MM.1S (cell line): Measurements from ENCODE around the gene BGN.

Experiments
- DNase-seq: peaks from one replicate; pipeline ENCODE4 v3.0.0-alpha.2; 2015
- H2AFZ ChIP-seq: fragments of 300-600 bp; sonication (generic); 2 replicates; pipeline ENCODE4 v1.6.0; 2016; ENCODE audit warnings: antibody characterized with exemption, low read length
- H3F3A ChIP-seq: fragments of 300-600 bp; sonication (generic); 2 replicates; pipeline ENCODE4 v1.6.1; 2016; ENCODE audit warnings: mild to moderate bottlenecking, antibody characterized with exemption, low read length, moderate library complexity, mixed read lengths; ENCODE audit not compliant: insufficient read depth
- H3K27ac ChIP-seq: fragments of 300-600 bp; sonication (generic); 2 replicates; pipeline ENCODE4 v1.5.1; 2016; ENCODE audit warnings: mild to moderate bottlenecking, low read length
- H3K27me3 ChIP-seq: fragments of 300-600 bp; sonication (generic); replicated peaks from 2 replicates; pipeline ENCODE4 v1.6.0; 2016; ENCODE audit warnings: low read length; ENCODE audit not compliant: insufficient read depth
- H3K36me3 ChIP-seq: fragments of 300-600 bp; sonication (generic); replicated peaks from 2 replicates; pipeline ENCODE4 v1.6.1; 2016; ENCODE audit warnings: mild to moderate bottlenecking, low read length, mixed read lengths; ENCODE audit not compliant: insufficient read depth
- H3K4me1 ChIP-seq: fragments of 300-600 bp; sonication (generic); 2 replicates; pipeline ENCODE4 v1.6.1; 2016; ENCODE audit warnings: low read length, mixed read lengths
- H3K4me2 ChIP-seq: fragments of 300-600 bp; sonication (generic); 2 replicates; pipeline ENCODE4 v1.6.0; 2016; ENCODE audit warnings: low read depth, low read length
- H3K4me3 ChIP-seq: fragments of 300-600 bp; sonication (generic); 2 replicates; pipeline ENCODE4 v1.5.1; 2016; ENCODE audit warnings: low read length, mixed read lengths
- H3K79me2 ChIP-seq: fragments of 300-600 bp; sonication (generic); 2 replicates; pipeline ENCODE4 v1.6.1; 2016; ENCODE audit warnings: mixed run types, low read length, mixed read lengths
- H3K9ac ChIP-seq: fragments of 300-600 bp; sonication (generic); 2 replicates; pipeline ENCODE4 v1.6.1; 2016; ENCODE audit warnings: low read length, mixed read lengths
- H3K9me2 ChIP-seq: fragments of 300-600 bp; sonication (generic); replicated peaks from 2 replicates; pipeline ENCODE4 v1.6.1; 2016; ENCODE audit warnings: mild to moderate bottlenecking, low read length, mixed read lengths; ENCODE audit not compliant: insufficient read depth
- H3K9me3 ChIP-seq: fragments of 300-600 bp; sonication (generic); replicated peaks from 2 replicates; pipeline ENCODE4 v1.6.1; 2016; ENCODE audit warnings: mild to moderate bottlenecking, low read length, mixed read lengths; ENCODE audit not compliant: insufficient read depth
- H4K20me1 ChIP-seq: fragments of 300-600 bp; sonication (generic); 2 replicates; pipeline ENCODE4 v1.6.1; 2016; ENCODE audit warnings: mild to moderate bottlenecking, low read length, moderate library complexity, mixed read lengths; ENCODE audit not compliant: insufficient read depth
- EZH2 ChIP-seq: fragments of 300-600 bp; sonication (generic); optimal IDR thresholded peaks from 2 replicates; pipeline ENCODE3; 2017; ENCODE audit warnings: low read depth, mild to moderate bottlenecking, antibody characterized with exemption, low read length, mixed read lengths
- EZH2phosphoT487 ChIP-seq: fragments of 300-600 bp; sonication (generic); IDR thresholded peaks from 2 replicates; pipeline ENCODE4 v1.6.1; 2018; ENCODE audit warnings: antibody characterized with exemption, low read length
- TF ChIP-seq, protein P1 (sequence below): fragments of 300-600 bp; sonication (generic); IDR thresholded peaks from 2 replicates; pipeline ENCODE4 v1.5.1; 2016; ENCODE audit warnings: antibody characterized with exemption, low read length, mixed read lengths

BGN gene

DNA sequence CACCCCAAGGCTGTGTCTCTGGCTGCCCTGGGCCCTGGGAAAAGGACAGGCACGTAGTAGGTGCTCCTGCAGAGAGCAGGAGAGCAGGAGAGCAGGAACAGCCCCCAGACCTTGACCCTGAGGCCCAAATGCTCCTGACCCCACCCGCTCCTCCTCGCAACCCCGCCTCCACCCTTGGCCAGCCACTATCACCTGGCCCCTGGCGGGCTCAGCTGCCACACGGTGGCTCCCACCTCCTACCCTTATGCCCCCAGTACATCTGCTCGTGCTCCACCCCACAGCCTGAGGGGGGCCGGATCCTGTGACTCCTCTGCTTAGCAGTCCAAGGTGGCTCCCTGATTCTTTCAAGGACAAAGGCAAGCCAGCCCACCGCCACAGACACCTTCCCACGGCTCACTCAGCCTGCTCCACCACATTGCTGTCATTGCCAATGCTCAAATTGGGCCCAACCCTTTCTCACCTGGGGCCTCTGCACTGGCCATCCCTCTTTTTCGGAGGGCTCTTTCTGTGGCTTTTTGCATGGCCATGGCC lies 19.0 kb upstream of the BGN start:
- no peaks in the 10 kb centered on the region for H3K36me3 ChIP-seq
- no peaks in the 10 kb centered on the region for H3K9me2 ChIP-seq
- no peaks in the 10 kb centered on the region for H4K20me1 ChIP-seq
- H3K4me2 ChIP-seq = no peak overlapping the region
- no peak overlapping the region for H2AFZ ChIP-seq
- no peak overlapping the region for H3K4me3 ChIP-seq
- H3K27me3 ChIP-seq = peaks cover 30% of the 10 kb centered on the region
- H3F3A ChIP-seq = no peaks in the 10 kb centered on the region
- no peaks in the 10 kb centered on the region for H3K9me3 ChIP-seq
- DNase-seq = no peak
- no peak for TF ChIP-seq EZH2phosphoT487
- TF ChIP-seq, protein P1, sequence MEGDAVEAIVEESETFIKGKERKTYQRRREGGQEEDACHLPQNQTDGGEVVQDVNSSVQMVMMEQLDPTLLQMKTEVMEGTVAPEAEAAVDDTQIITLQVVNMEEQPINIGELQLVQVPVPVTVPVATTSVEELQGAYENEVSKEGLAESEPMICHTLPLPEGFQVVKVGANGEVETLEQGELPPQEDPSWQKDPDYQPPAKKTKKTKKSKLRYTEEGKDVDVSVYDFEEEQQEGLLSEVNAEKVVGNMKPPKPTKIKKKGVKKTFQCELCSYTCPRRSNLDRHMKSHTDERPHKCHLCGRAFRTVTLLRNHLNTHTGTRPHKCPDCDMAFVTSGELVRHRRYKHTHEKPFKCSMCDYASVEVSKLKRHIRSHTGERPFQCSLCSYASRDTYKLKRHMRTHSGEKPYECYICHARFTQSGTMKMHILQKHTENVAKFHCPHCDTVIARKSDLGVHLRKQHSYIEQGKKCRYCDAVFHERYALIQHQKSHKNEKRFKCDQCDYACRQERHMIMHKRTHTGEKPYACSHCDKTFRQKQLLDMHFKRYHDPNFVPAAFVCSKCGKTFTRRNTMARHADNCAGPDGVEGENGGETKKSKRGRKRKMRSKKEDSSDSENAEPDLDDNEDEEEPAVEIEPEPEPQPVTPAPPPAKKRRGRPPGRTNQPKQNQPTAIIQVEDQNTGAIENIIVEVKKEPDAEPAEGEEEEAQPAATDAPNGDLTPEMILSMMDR = no peak
- TF ChIP-seq EZH2 = no peak
- no peak overlapping the region for H3K27ac ChIP-seq
- no peaks in the 10 kb centered on the region for H3K4me1 ChIP-seq
- H3K79me2 ChIP-seq = no peaks in the 10 kb centered on the region
- H3K9ac ChIP-seq = no peak overlapping the region

DNA sequence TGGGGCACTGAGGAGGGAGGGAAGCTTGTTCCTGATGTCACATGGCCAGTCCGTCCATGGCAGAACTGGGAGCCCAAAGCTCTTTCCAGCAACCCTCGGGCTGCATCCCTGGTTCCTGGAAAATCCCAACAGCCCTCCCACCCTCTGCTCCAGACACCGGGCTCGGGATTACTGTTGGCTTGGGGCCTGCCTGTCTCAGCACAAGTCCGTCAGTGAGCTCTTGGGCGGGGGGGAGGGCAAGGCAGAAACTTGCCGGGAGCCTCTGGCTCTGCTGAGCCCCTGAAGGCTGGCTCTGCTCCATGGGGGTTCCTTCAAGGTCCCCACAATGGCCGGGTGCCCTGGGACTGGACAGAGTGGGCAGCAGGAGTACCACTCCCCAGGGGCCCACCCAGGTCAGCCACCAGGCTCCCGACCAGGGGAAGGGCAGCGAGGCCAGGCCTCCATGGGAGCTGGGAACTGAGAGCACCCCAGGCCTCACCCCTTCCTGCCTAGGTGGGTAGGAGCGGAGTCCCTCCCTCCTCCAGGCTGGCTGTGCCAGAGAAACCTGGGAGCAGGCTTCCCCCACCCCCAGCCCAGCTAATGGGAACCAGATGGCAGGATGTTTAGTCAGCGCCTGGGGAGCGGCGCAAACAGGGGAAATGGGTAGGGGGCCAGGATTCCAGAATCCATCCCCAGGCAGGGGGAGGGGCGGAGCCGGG lies 18.0 kb upstream of the BGN start:
- no peak overlapping the region for H3K27ac ChIP-seq
- H3K9me3 ChIP-seq = no peaks in the 10 kb centered on the region
- H3K4me3 ChIP-seq = no peak overlapping the region
- no peak for DNase-seq
- H3K9me2 ChIP-seq = no peaks in the 10 kb centered on the region
- no peaks in the 10 kb centered on the region for H3K4me1 ChIP-seq
- H3K4me2 ChIP-seq = no peak overlapping the region
- H2AFZ ChIP-seq = no peak overlapping the region
- H4K20me1 ChIP-seq = no peaks in the 10 kb centered on the region
- no peaks in the 10 kb centered on the region for H3K79me2 ChIP-seq
- H3F3A ChIP-seq = no peaks in the 10 kb centered on the region
- H3K9ac ChIP-seq = no peak overlapping the region
- no peak for TF ChIP-seq EZH2
- TF ChIP-seq, protein P1 = no peak
- TF ChIP-seq EZH2phosphoT487 = no peak
- H3K27me3 ChIP-seq = peaks cover 30% of the 10 kb centered on the region
- H3K36me3 ChIP-seq = no peaks in the 10 kb centered on the region

DNA sequence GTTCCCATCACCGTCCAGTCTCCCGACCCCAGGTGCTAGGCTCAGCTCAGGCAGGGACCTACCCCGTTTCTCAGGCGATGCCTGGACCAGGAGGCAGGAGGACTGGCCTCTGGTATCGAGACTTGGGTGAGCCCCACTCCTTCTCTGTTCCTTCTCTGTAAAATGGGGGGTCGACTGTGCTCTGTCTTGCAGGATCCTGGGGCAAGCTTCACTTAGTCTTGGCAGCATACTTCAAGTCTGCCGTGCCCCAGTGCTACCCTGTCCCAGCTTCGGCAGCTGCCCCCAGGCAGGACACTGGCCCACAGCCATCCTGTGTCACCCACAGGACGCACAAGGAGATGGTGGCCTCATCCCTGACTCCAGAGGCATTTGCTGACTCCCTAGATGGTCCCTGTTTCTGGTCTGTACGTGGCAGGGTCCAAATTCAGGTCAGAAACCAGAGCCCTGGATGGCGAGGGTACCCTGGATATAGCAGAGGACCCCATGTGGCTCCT lies 17.4 kb upstream of the BGN start:
- H3K4me2 ChIP-seq = no peak overlapping the region
- no peak overlapping the region for H3K9ac ChIP-seq
- no peaks in the 10 kb centered on the region for H3K9me3 ChIP-seq
- H2AFZ ChIP-seq = no peak overlapping the region
- H3K9me2 ChIP-seq = no peaks in the 10 kb centered on the region
- H3K27ac ChIP-seq = no peak overlapping the region
- TF ChIP-seq, protein P1 = no peak
- no peak for TF ChIP-seq EZH2
- no peak for TF ChIP-seq EZH2phosphoT487
- H3K79me2 ChIP-seq = no peaks in the 10 kb centered on the region
- no peaks in the 10 kb centered on the region for H3K36me3 ChIP-seq
- H3F3A ChIP-seq = no peaks in the 10 kb centered on the region
- no peak for DNase-seq
- H4K20me1 ChIP-seq = no peaks in the 10 kb centered on the region
- H3K4me1 ChIP-seq = no peaks in the 10 kb centered on the region
- H3K27me3 ChIP-seq = peaks cover 30% of the 10 kb centered on the region
- no peak overlapping the region for H3K4me3 ChIP-seq
